Keratinocyte (primary cell): ENCODE results near the gene PKP4. TPM values are rescaled to one million over a fixed set of nuclear protein-coding genes. Genes with fewer than 3 reads are reported as not detected.
A peak's percentile ranks its signal among the peaks of the same experiment; 100 is the strongest.

Experiments
- DNase-seq: peaks from one replicate; pipeline ENCODE4 v3.0.0-alpha.2; 2011; ENCODE audit warnings: low read depth, missing footprints, low spot score
- FAIRE-seq: peaks from 2 replicates; lab custom pipeline; 2011; peaks lifted over from hg19 to GRCh38; lab: Jason Lieb, UNC
- H2AFZ ChIP-seq: 2 replicates; pipeline ENCODE4 v1.6.0; 2012; ENCODE audit warnings: low read length, control low read depth, inconsistent platforms; ENCODE audit not compliant: control insufficient read depth
- H3K27ac ChIP-seq: 2 replicates; pipeline ENCODE4 v1.5.1; 2011; ENCODE audit warnings: low read length; ENCODE audit not compliant: control insufficient read depth, insufficient read depth
- H3K27me3 ChIP-seq: 3 replicates; pipeline ENCODE4 v1.6.0; 2011; ENCODE audit warnings: low read length; ENCODE audit not compliant: control insufficient read depth, insufficient read depth; ENCODE audit errors: extremely low read depth
- H3K36me3 ChIP-seq, 2 experiments: 2 replicates in 1 of 2; 3 replicates in 1 of 2; pipeline ENCODE4 v1.5.1; 2011; ENCODE audit warnings: low read length in 2 of 2, mild to moderate bottlenecking in 1 of 2; ENCODE audit not compliant: control insufficient read depth in 2 of 2, insufficient read depth in 2 of 2; ENCODE audit errors: extremely low read depth in 1 of 2
- H3K4me1 ChIP-seq: 3 replicates; pipeline ENCODE4 v1.5.1; 2011; ENCODE audit warnings: low read length; ENCODE audit not compliant: control insufficient read depth, insufficient read depth; ENCODE audit errors: extremely low read depth
- H3K4me2 ChIP-seq: 3 replicates; pipeline ENCODE4 v1.6.0; 2011; ENCODE audit warnings: low read depth, low read length; ENCODE audit not compliant: control insufficient read depth, insufficient read depth; ENCODE audit errors: extremely low read depth
- H3K4me3 ChIP-seq, 3 experiments: fragments of 200-600 bp in 1 of 3; sonication (generic) in 1 of 3; 2 replicates in 2 of 3; 3 replicates in 1 of 3; pipeline ENCODE4 v1.5.1; 2011 to 2016; ENCODE audit warnings: low read length in 3 of 3, mild to moderate bottlenecking in 3 of 3, control low read depth in 2 of 3, inconsistent platforms in 1 of 3, low read depth in 1 of 3, mixed read lengths in 1 of 3, mixed run types in 1 of 3, moderate library complexity in 1 of 3; ENCODE audit not compliant: control insufficient read depth in 2 of 3, insufficient read depth in 2 of 3; ENCODE audit errors: extremely low read depth in 1 of 3
- H3K79me2 ChIP-seq: 2 replicates; pipeline ENCODE4 v1.6.0; 2012; ENCODE audit warnings: low read length; ENCODE audit not compliant: control insufficient read depth, insufficient read depth
- H3K9ac ChIP-seq: 3 replicates; pipeline ENCODE4 v1.6.0; 2011; ENCODE audit warnings: low read length; ENCODE audit not compliant: control insufficient read depth, insufficient read depth; ENCODE audit errors: extremely low read depth
- H3K9me1 ChIP-seq: 3 replicates; pipeline ENCODE4 v1.6.0; 2011; ENCODE audit warnings: low read length; ENCODE audit not compliant: control insufficient read depth, insufficient read depth; ENCODE audit errors: extremely low read depth
- H3K9me3 ChIP-seq: 2 replicates; pipeline ENCODE4 v1.5.1; 2012; ENCODE audit warnings: low read depth, low read length; ENCODE audit not compliant: control insufficient read depth
- H4K20me1 ChIP-seq: 3 replicates; pipeline ENCODE4 v1.6.0; 2011; ENCODE audit warnings: low read length; ENCODE audit not compliant: control insufficient read depth, insufficient read depth; ENCODE audit errors: extremely low read depth
- EZH2 ChIP-seq: IDR thresholded peaks from one replicate; pipeline ENCODE4 v1.6.1; 2012; ENCODE audit warnings: inconsistent platforms, mild to moderate bottlenecking, low read length, moderate library complexity
- dilution Hi-C: fragments of 300-500 bp; cut with MboI; formaldehyde crosslinking; loops from one replicate; pipeline ENCODE4 v1.7.0; 2020; ENCODE audit warnings: low sequenced_read_pairs; ENCODE audit not compliant: extremely low pct_ligation_motif_present
- polyA plus RNA-seq, 5 experiments: library from polyadenylated mRNA; depleted of rRNA in 3 of 5; stranded (reverse) in 3 of 5; stranded (forward) in 1 of 5; unstranded in 1 of 5; fragments of >200 nt; gene quantifications; 1 replicate in 1 of 5; 2 replicates in 3 of 5; 3 replicates in 1 of 5; pipeline versions ENCODE4 v1.2.1 to v1.2.3, GENCODE V29; 2011 to 2012; ENCODE audit warnings: missing spikeins in 2 of 5, low read depth in 1 of 5, low replicate concordance in 1 of 5
- TF ChIP-seq, protein P1 (sequence below), 3 experiments: IDR thresholded peaks in 1 of 3; conservative IDR thresholded peaks in 1 of 3; optimal IDR thresholded peaks in 1 of 3; 2 replicates in 2 of 3; 3 replicates in 1 of 3; pipeline versions ENCODE3 to v1.5.1; 2011; ENCODE audit warnings: low read length in 3 of 3, mild to moderate bottlenecking in 3 of 3, moderate library complexity in 2 of 3, control low read depth in 1 of 3, inconsistent platforms in 1 of 3; ENCODE audit not compliant: insufficient read depth in 2 of 3; ENCODE audit errors: extremely low read depth in 1 of 3

Gene PKP4
- polyA plus RNA-seq, 1 donor (not counting 4 experiments of a cell fraction or from before 2014, with no cell fraction given): 43.8 TPM

DNA sequence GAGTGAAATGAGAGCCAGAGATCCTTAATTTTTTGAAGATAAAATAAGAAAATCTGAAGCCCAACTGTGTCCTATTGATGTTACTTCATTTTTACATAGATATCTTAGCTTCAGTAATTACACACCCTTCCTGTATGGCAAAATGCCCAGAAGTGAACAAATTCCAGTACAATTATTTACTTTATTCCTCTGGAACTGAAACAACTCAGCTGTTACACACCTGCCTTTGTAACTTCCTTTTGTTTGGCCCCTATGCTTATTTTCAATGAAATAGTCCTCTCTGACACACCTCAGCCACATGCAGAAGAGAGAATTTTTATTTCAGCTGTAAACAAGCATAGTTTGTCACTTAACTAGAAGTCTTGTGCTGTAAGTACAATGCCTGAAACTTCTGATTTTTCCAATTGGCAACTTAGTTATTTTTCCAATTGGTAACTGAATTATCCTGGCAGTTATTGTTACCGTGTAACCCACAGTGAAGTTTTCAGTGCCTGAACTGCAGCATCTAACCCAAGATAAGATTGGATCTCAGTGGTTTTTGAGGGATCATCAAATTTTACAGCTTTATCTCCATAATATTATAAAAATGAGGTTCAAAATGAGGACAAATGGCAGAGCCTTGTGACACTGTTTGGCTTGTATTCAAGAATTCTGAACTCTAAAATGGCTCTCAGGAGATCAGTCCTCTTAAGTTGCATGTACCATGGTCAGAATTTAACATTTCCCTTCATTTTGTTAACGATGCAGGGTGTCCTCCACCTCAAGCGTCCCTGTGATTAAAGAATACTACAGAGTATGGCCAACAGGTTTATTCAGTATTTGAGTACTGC is 82.6 kb downstream of the PKP4 start:
- Histone ChIP-seq H3K9me3 (no peaks in the 10 kb centered on the region), H3K4me2 (peak overlapping the region; percentile 27), H3K27me3 (no peaks in the 10 kb centered on the region), H3K36me3 (peaks cover 2 to 11% of the 10 kb centered on the region in 2 experiments), H4K20me1 (no peaks in the 10 kb centered on the region), H3K4me3 (no peak overlapping the region), H3K9ac (no peak overlapping the region), H3K27ac (peak overlapping the region; percentile 17), H3K79me2 (peaks cover 3% of the 10 kb centered on the region), H3K9me1 (no peaks in the 10 kb centered on the region), H3K4me1 (peaks cover 13% of the 10 kb centered on the region), H2AFZ (no peak overlapping the region)
- DNase-seq: peak; percentile 52
- TF ChIP-seq EZH2: no peak
- TF ChIP-seq, protein P1, sequence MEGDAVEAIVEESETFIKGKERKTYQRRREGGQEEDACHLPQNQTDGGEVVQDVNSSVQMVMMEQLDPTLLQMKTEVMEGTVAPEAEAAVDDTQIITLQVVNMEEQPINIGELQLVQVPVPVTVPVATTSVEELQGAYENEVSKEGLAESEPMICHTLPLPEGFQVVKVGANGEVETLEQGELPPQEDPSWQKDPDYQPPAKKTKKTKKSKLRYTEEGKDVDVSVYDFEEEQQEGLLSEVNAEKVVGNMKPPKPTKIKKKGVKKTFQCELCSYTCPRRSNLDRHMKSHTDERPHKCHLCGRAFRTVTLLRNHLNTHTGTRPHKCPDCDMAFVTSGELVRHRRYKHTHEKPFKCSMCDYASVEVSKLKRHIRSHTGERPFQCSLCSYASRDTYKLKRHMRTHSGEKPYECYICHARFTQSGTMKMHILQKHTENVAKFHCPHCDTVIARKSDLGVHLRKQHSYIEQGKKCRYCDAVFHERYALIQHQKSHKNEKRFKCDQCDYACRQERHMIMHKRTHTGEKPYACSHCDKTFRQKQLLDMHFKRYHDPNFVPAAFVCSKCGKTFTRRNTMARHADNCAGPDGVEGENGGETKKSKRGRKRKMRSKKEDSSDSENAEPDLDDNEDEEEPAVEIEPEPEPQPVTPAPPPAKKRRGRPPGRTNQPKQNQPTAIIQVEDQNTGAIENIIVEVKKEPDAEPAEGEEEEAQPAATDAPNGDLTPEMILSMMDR (optimal IDR thresholded peaks at IDR 0.05 in 1 of 3, IDR thresholded peaks at IDR 0.05 in 1 of 3, conservative IDR thresholded peaks at IDR 0.05 in 1 of 3; ENCODE audit: extremely low read depth in 1 of 3, insufficient read depth in 2 of 3, low read length in 3 of 3): no peak
- dilution Hi-C loops: no loop called here
- peak; percentile 77 for FAIRE-seq

DNA sequence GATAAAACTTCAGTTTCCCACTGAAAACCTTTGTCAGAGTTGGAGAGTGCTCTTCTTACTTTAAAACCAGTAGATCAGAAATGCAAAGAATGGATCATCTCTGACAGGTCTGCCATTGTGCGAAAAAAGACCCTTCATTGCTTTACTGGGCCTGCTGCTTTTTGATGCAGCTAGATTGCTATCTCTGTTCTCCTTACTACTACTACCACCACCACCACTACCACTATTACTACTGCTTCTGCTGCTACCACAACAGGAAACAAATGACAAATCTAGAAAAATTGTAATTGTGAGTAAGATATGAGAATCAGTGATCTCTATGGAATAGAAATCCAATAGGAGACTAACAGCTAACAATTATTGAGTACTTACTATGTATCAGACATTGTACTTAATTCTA is 85.8 kb downstream of the PKP4 start:
- no peaks in the 10 kb centered on the region for H3K9me1 ChIP-seq
- DNase-seq (no peak), FAIRE-seq (no peak)
- no peak overlapping the region for H3K27ac ChIP-seq
- no peaks in the 10 kb centered on the region for H4K20me1 ChIP-seq
- H3K79me2 ChIP-seq: peaks cover 3% of the 10 kb centered on the region
- TF ChIP-seq, protein P1 (optimal IDR thresholded peaks at IDR 0.05 in 1 of 3, IDR thresholded peaks at IDR 0.05 in 1 of 3, conservative IDR thresholded peaks at IDR 0.05 in 1 of 3; ENCODE audit: extremely low read depth in 1 of 3, insufficient read depth in 2 of 3, low read length in 3 of 3): no peak
- TF ChIP-seq EZH2: no peak
- H3K36me3 ChIP-seq: peaks cover 3 to 5% of the 10 kb centered on the region in 2 experiments
- H3K4me2 ChIP-seq: no peak overlapping the region
- no peak overlapping the region for H3K9ac ChIP-seq
- no peaks in the 10 kb centered on the region for H3K27me3 ChIP-seq
- H2AFZ ChIP-seq: no peak overlapping the region
- H3K4me1 ChIP-seq: peaks cover 13% of the 10 kb centered on the region
- dilution Hi-C loops: no loop called here
- no peaks in the 10 kb centered on the region for H3K9me3 ChIP-seq
- H3K4me3 ChIP-seq: no peak overlapping the region
